NB4 (cell line): ENCODE data around the gene POGK.

Experiments
- POLR2A ChIP-seq: IDR thresholded peaks from 2 replicates; pipeline ENCODE4 v1.6.1; 2011; ENCODE audit warnings: mild to moderate bottlenecking; ENCODE audit not compliant: insufficient read length; ENCODE audit errors: extremely low read depth
- TF ChIP-seq, protein P1 (sequence below): IDR thresholded peaks from one replicate; pipeline ENCODE4 v1.5.1; 2012; ENCODE audit warnings: low read depth, low read length

DNA sequence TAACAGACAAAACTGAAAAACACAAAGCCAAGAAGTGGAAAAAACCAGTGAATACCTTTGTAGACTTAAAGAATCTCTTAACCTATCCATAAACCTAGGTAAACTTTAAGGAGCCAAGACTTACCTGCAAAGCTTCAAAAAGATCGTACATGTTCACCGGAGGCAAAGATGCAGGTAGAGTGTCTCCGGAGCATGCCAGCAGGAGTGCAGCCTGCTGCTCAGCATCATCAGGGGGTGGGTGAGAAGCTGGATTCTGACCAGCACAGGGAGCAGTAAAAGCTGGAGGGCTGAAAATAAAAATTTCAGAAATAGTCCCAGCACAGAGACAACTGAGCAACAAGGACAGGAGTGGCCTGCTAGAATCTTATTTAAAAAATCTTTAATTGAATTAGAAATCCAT lies 18.7 kb downstream of the POGK start:
- TF ChIP-seq, protein P1, sequence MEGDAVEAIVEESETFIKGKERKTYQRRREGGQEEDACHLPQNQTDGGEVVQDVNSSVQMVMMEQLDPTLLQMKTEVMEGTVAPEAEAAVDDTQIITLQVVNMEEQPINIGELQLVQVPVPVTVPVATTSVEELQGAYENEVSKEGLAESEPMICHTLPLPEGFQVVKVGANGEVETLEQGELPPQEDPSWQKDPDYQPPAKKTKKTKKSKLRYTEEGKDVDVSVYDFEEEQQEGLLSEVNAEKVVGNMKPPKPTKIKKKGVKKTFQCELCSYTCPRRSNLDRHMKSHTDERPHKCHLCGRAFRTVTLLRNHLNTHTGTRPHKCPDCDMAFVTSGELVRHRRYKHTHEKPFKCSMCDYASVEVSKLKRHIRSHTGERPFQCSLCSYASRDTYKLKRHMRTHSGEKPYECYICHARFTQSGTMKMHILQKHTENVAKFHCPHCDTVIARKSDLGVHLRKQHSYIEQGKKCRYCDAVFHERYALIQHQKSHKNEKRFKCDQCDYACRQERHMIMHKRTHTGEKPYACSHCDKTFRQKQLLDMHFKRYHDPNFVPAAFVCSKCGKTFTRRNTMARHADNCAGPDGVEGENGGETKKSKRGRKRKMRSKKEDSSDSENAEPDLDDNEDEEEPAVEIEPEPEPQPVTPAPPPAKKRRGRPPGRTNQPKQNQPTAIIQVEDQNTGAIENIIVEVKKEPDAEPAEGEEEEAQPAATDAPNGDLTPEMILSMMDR = no peak
- no peak for TF ChIP-seq POLR2A
